ENCODE data around the gene PARD6A. TPM values are rescaled to one million over a fixed set of nuclear protein-coding genes. Genes with fewer than 3 reads are reported as not detected.
A peak's percentile ranks its signal among the peaks of the same experiment; 100 is the strongest.

Gene PARD6A
- total RNA-seq, 2 donors from 2014 or later = 4.6 to 10.3 TPM

- H3K9me3 ChIP-seq = no peaks in the 10 kb centered on the region
- H3K27me3 ChIP-seq = no peaks in the 10 kb centered on the region
- H3K4me1 ChIP-seq = peaks cover 22% of the 10 kb centered on the region
- no peak overlapping the region for H3K4me3 ChIP-seq
- peak; percentile 92 for DNase-seq
- peak overlapping the region; percentile 24 to 77 for H3K9ac ChIP-seq (ENCODE audit: low read depth in 2 of 2, low read length in 2 of 2)
- H3K27ac ChIP-seq = peak overlapping the region; percentile 86
- no peak for TF ChIP-seq CTCF (IDR thresholded peaks at IDR 0.05)
- intact Hi-C loops (cut with DNase I) = loop anchor here (5.0 kb wide), 1 partner anchor 138 kb away; no protein-coding TSS in a partner anchor
- no peaks in the 10 kb centered on the region for H3K36me3 ChIP-seq
Measured at GRCh38 chr16:67673712-67674580, 13.2 kb downstream of the PARD6A start.

GRCh38 chr16:67674851-67675578 lies 14.3 kb downstream of the PARD6A start:
- no peaks in the 10 kb centered on the region for H3K36me3 ChIP-seq
- no peaks in the 10 kb centered on the region for H3K9me3 ChIP-seq
- no peaks in the 10 kb centered on the region for H3K27me3 ChIP-seq
- peak overlapping the region; percentile 26 to 67 for H3K9ac ChIP-seq (ENCODE audit: low read depth in 2 of 2, low read length in 2 of 2)
- H3K4me3 ChIP-seq = no peak overlapping the region
- intact Hi-C loops (cut with DNase I) = loop anchor here (5.0 kb wide), 3 partner anchors 42 to 252 kb away; partner anchors contain the start of gene GFOD2
- H3K27ac ChIP-seq = peak overlapping the region; percentile 86
- TF ChIP-seq CTCF (IDR thresholded peaks at IDR 0.05) = no peak
- no peak for DNase-seq
- peaks cover 22% of the 10 kb centered on the region for H3K4me1 ChIP-seq

- Histone ChIP-seq H3K4me3 (no peak overlapping the region), H3K9me3 (no peaks in the 10 kb centered on the region), H3K9ac (ENCODE audit: low read depth in 2 of 2, low read length in 2 of 2) (no peak overlapping the region), H3K27me3 (no peaks in the 10 kb centered on the region), H3K27ac (no peak overlapping the region), H3K4me1 (peaks cover 22% of the 10 kb centered on the region), H3K36me3 (no peaks in the 10 kb centered on the region)
- no peak for TF ChIP-seq CTCF (IDR thresholded peaks at IDR 0.05)
- intact Hi-C loops (cut with DNase I) = loop anchor here (5.0 kb wide), 2 partner anchors 42 to 252 kb away; partner anchors contain the start of gene GFOD2
- DNase-seq = no peak
Measured at GRCh38 chr16:67675579-67675935, 14.8 kb downstream of the PARD6A start.

DNA sequence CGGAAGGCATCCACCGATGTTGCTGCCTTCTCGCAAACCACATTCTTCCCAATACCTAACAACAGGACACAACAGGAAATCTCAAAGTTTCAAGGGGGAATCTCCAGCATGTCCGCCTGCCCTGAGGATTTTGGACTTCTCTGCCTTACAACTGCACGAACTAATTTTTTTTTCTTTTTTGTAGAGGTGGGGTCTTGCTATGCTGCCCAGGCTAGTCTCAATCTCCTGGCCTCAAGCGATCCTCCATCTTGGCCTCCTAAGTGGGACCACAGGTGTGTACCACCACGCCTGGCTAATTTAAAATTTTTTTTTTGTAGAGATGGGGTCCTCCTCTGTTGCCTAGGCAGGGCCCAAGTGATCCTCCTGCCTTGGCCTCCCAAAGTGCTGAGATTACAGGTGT lies 15.2 kb downstream of the PARD6A start:
- intact Hi-C loops (cut with DNase I) = loop anchor here (5.0 kb wide), 2 partner anchors 41 to 251 kb away; partner anchors contain the start of gene GFOD2
- peaks cover 22% of the 10 kb centered on the region for H3K4me1 ChIP-seq
- H3K4me3 ChIP-seq = no peak overlapping the region
- no peak overlapping the region for H3K9ac ChIP-seq (ENCODE audit: low read depth in 2 of 2, low read length in 2 of 2)
- TF ChIP-seq CTCF (IDR thresholded peaks at IDR 0.05) = no peak
- H3K27me3 ChIP-seq = no peaks in the 10 kb centered on the region
- H3K36me3 ChIP-seq = no peaks in the 10 kb centered on the region
- no peak for DNase-seq
- no peaks in the 10 kb centered on the region for H3K9me3 ChIP-seq
- H3K27ac ChIP-seq = no peak overlapping the region

- intact Hi-C loops (cut with DNase I) = loop anchor here (5.0 kb wide), 2 partner anchors 41 to 251 kb away; partner anchors contain the start of gene GFOD2
- Histone ChIP-seq H3K9ac (ENCODE audit: low read depth in 2 of 2, low read length in 2 of 2) (no peak overlapping the region), H3K27me3 (no peaks in the 10 kb centered on the region), H3K9me3 (no peaks in the 10 kb centered on the region), H3K36me3 (no peaks in the 10 kb centered on the region), H3K4me1 (peaks cover 22% of the 10 kb centered on the region), H3K27ac (no peak overlapping the region), H3K4me3 (no peak overlapping the region)
- no peak for DNase-seq
- TF ChIP-seq CTCF (IDR thresholded peaks at IDR 0.05) = no peak
Measured at GRCh38 chr16:67676516-67676915, 15.8 kb downstream of the PARD6A start.
